ENCODE results near the gene CMTM8.

Gene CMTM8

GRCh38 chr3:32379831-32380500 is 141.5 kb downstream of the CMTM8 start:
- Histone ChIP-seq H3K4me3 (ENCODE audit: insufficient read depth in 1 of 2, low read depth in 1 of 2, low read length in 2 of 2) (no peak overlapping the region), H3K27me3 (ENCODE audit: control insufficient read depth in 1 of 2, insufficient read depth in 1 of 2, low read length in 2 of 2) (peaks cover 0 to 14% of the 10 kb centered on the region in 2 experiments), H3K9me3 (ENCODE audit: control insufficient read depth, low read length) (no peaks in the 10 kb centered on the region), H2AK5ac (ENCODE audit: low read length, severe bottlenecking) (no peak overlapping the region), H3K4me2 (ENCODE audit: low read length, poor library complexity, severe bottlenecking) (no peak overlapping the region), H3K14ac (ENCODE audit: low read length in 2 of 2) (no peak overlapping the region), H2BK5ac (ENCODE audit: low read depth, low read length, poor library complexity, severe bottlenecking) (no peak overlapping the region), H2BK15ac (ENCODE audit: low read depth, poor library complexity, severe bottlenecking) (no peak overlapping the region), H3K18ac (ENCODE audit: low read depth in 1 of 2, low read length in 2 of 2) (no peak overlapping the region), H2BK120ac (ENCODE audit: low read depth, low read length) (no peak overlapping the region), H3K23ac (ENCODE audit: low read length in 2 of 2) (no peak overlapping the region), H3K4me1 (ENCODE audit: control insufficient read depth, insufficient read depth, low read depth, low read length) (peaks cover 1% of the 10 kb centered on the region), H3K4ac (ENCODE audit: low read depth in 1 of 2, low read length in 2 of 2) (no peak overlapping the region), H3K9ac (ENCODE audit: low read length) (no peak overlapping the region), H4K8ac (ENCODE audit: low read length) (no peak overlapping the region), H2BK12ac (ENCODE audit: low read length in 2 of 2) (no peak overlapping the region), H3K27ac (ENCODE audit: low read length, poor library complexity, severe bottlenecking) (no peak overlapping the region), H4K91ac (ENCODE audit: low read length) (no peak overlapping the region), H3K36me3 (ENCODE audit: control insufficient read depth in 1 of 2, insufficient read depth in 2 of 2, low read depth in 1 of 2, low read length in 2 of 2) (no peaks in the 10 kb centered on the region), H2AFZ (ENCODE audit: low read depth, low read length) (no peak overlapping the region), H3K79me1 (replicated peaks; ENCODE audit: low read length, poor library complexity, severe bottlenecking) (no peaks in the 10 kb centered on the region)
- no peak for DNase-seq
- 88% methylated on average over 10 of the region's 10 CpGs for WGBS

- Histone ChIP-seq H3K9me3 (ENCODE audit: control insufficient read depth, low read length) (no peaks in the 10 kb centered on the region), H3K18ac (ENCODE audit: low read depth in 1 of 2, low read length in 2 of 2) (no peak overlapping the region), H3K4me2 (ENCODE audit: low read length, poor library complexity, severe bottlenecking) (no peak overlapping the region), H3K27ac (ENCODE audit: low read length, poor library complexity, severe bottlenecking) (no peak overlapping the region), H3K27me3 (ENCODE audit: control insufficient read depth in 1 of 2, insufficient read depth in 1 of 2, low read length in 2 of 2) (peaks cover 0 to 14% of the 10 kb centered on the region in 2 experiments), H3K23ac (ENCODE audit: low read length in 2 of 2) (no peak overlapping the region), H3K36me3 (ENCODE audit: control insufficient read depth in 1 of 2, insufficient read depth in 2 of 2, low read depth in 1 of 2, low read length in 2 of 2) (no peaks in the 10 kb centered on the region), H3K79me1 (replicated peaks; ENCODE audit: low read length, poor library complexity, severe bottlenecking) (peaks cover under 1% of the 10 kb centered on the region), H3K14ac (ENCODE audit: low read length in 2 of 2) (no peak overlapping the region), H3K9ac (ENCODE audit: low read length) (no peak overlapping the region), H2BK120ac (ENCODE audit: low read depth, low read length) (no peak overlapping the region), H4K91ac (ENCODE audit: low read length) (no peak overlapping the region), H2BK15ac (ENCODE audit: low read depth, poor library complexity, severe bottlenecking) (no peak overlapping the region), H3K4me1 (ENCODE audit: control insufficient read depth, insufficient read depth, low read depth, low read length) (peaks cover 1% of the 10 kb centered on the region), H3K4ac (ENCODE audit: low read depth in 1 of 2, low read length in 2 of 2) (no peak overlapping the region), H2AK5ac (ENCODE audit: low read length, severe bottlenecking) (no peak overlapping the region), H3K4me3 (ENCODE audit: insufficient read depth in 1 of 2, low read depth in 1 of 2, low read length in 2 of 2) (no peak overlapping the region), H2BK12ac (ENCODE audit: low read length in 2 of 2) (no peak overlapping the region), H4K8ac (ENCODE audit: low read length) (no peak overlapping the region), H2BK5ac (ENCODE audit: low read depth, low read length, poor library complexity, severe bottlenecking) (no peak overlapping the region), H2AFZ (ENCODE audit: low read depth, low read length) (no peak overlapping the region)
- WGBS, result over 99% methylated on average over 7 of the region's 7 CpGs
- no peak for DNase-seq
Observed at GRCh38 chr3:32381922-32382321, 143.4 kb downstream of the CMTM8 start.

- Histone ChIP-seq H3K27me3 (ENCODE audit: control insufficient read depth in 1 of 2, insufficient read depth in 1 of 2, low read length in 2 of 2) (peaks cover 0 to 14% of the 10 kb centered on the region in 2 experiments), H3K9me3 (ENCODE audit: control insufficient read depth, low read length) (no peaks in the 10 kb centered on the region), H2BK12ac (ENCODE audit: low read length in 2 of 2) (no peak overlapping the region), H2BK5ac (ENCODE audit: low read depth, low read length, poor library complexity, severe bottlenecking) (no peak overlapping the region), H3K4ac (ENCODE audit: low read depth in 1 of 2, low read length in 2 of 2) (no peak overlapping the region), H3K9ac (ENCODE audit: low read length) (no peak overlapping the region), H2AK5ac (ENCODE audit: low read length, severe bottlenecking) (no peak overlapping the region), H3K4me3 (ENCODE audit: insufficient read depth in 1 of 2, low read depth in 1 of 2, low read length in 2 of 2) (no peak overlapping the region), H4K8ac (ENCODE audit: low read length) (no peak overlapping the region), H2BK120ac (ENCODE audit: low read depth, low read length) (no peak overlapping the region), H3K23ac (ENCODE audit: low read length in 2 of 2) (no peak overlapping the region), H4K91ac (ENCODE audit: low read length) (no peak overlapping the region), H3K14ac (ENCODE audit: low read length in 2 of 2) (no peak overlapping the region), H2AFZ (ENCODE audit: low read depth, low read length) (no peak overlapping the region), H3K27ac (ENCODE audit: low read length, poor library complexity, severe bottlenecking) (no peak overlapping the region), H3K36me3 (ENCODE audit: control insufficient read depth in 1 of 2, insufficient read depth in 2 of 2, low read depth in 1 of 2, low read length in 2 of 2) (no peaks in the 10 kb centered on the region), H2BK15ac (ENCODE audit: low read depth, poor library complexity, severe bottlenecking) (no peak overlapping the region), H3K4me2 (ENCODE audit: low read length, poor library complexity, severe bottlenecking) (no peak overlapping the region), H3K4me1 (ENCODE audit: control insufficient read depth, insufficient read depth, low read depth, low read length) (peaks cover 1% of the 10 kb centered on the region), H3K18ac (ENCODE audit: low read depth in 1 of 2, low read length in 2 of 2) (no peak overlapping the region), H3K79me1 (replicated peaks; ENCODE audit: low read length, poor library complexity, severe bottlenecking) (peaks cover 1% of the 10 kb centered on the region)
- DNase-seq, result no peak
- WGBS, result 85% methylated on average over 2 of the region's 2 CpGs
Observed at GRCh38 chr3:32383136-32383711, 144.7 kb downstream of the CMTM8 start.

- H3K4ac ChIP-seq (ENCODE audit: low read depth in 1 of 2, low read length in 2 of 2), result no peak overlapping the region
- peaks cover 1% of the 10 kb centered on the region for H3K4me1 ChIP-seq (ENCODE audit: control insufficient read depth, insufficient read depth, low read depth, low read length)
- H3K36me3 ChIP-seq (ENCODE audit: control insufficient read depth in 1 of 2, insufficient read depth in 2 of 2, low read depth in 1 of 2, low read length in 2 of 2), result no peaks in the 10 kb centered on the region
- no peak overlapping the region for H3K4me2 ChIP-seq (ENCODE audit: low read length, poor library complexity, severe bottlenecking)
- no peak overlapping the region for H4K91ac ChIP-seq (ENCODE audit: low read length)
- no peak overlapping the region for H3K27ac ChIP-seq (ENCODE audit: low read length, poor library complexity, severe bottlenecking)
- WGBS, result 20% methylated on average over 2 of the region's 5 CpGs
- H4K8ac ChIP-seq (ENCODE audit: low read length), result no peak overlapping the region
- no peak overlapping the region for H2AFZ ChIP-seq (ENCODE audit: low read depth, low read length)
- H2BK5ac ChIP-seq (ENCODE audit: low read depth, low read length, poor library complexity, severe bottlenecking), result no peak overlapping the region
- H2BK120ac ChIP-seq (ENCODE audit: low read depth, low read length), result no peak overlapping the region
- H3K9ac ChIP-seq (ENCODE audit: low read length), result peak overlapping the region; percentile 53
- H2BK12ac ChIP-seq (ENCODE audit: low read length in 2 of 2), result no peak overlapping the region
- H3K79me1 ChIP-seq (replicated peaks; ENCODE audit: low read length, poor library complexity, severe bottlenecking), result peaks cover 1% of the 10 kb centered on the region
- no peaks in the 10 kb centered on the region for H3K9me3 ChIP-seq (ENCODE audit: control insufficient read depth, low read length)
- no peak overlapping the region for H2BK15ac ChIP-seq (ENCODE audit: low read depth, poor library complexity, severe bottlenecking)
- peaks cover 0 to 14% of the 10 kb centered on the region in 2 experiments for H3K27me3 ChIP-seq (ENCODE audit: control insufficient read depth in 1 of 2, insufficient read depth in 1 of 2, low read length in 2 of 2)
- H2AK5ac ChIP-seq (ENCODE audit: low read length, severe bottlenecking), result no peak overlapping the region
- no peak overlapping the region for H3K23ac ChIP-seq (ENCODE audit: low read length in 2 of 2)
- no peak overlapping the region for H3K4me3 ChIP-seq (ENCODE audit: insufficient read depth in 1 of 2, low read depth in 1 of 2, low read length in 2 of 2)
- H3K18ac ChIP-seq (ENCODE audit: low read depth in 1 of 2, low read length in 2 of 2), result no peak overlapping the region
- peak; percentile 67 for DNase-seq
- no peak overlapping the region for H3K14ac ChIP-seq (ENCODE audit: low read length in 2 of 2)
Observed at GRCh38 chr3:32384938-32385337, 146.5 kb downstream of the CMTM8 start.
